PFSK-1 (cell line): ENCODE data around the gene GALNTL6.

Experiments
- POLR2AphosphoS5 ChIP-seq: IDR thresholded peaks from 2 replicates; pipeline ENCODE4 v1.6.1; 2012; ENCODE audit warnings: low read depth, mild to moderate bottlenecking, control low read depth, low read length, moderate library complexity
- SIN3A ChIP-seq: IDR thresholded peaks from 2 replicates; pipeline ENCODE4 v1.6.1; 2012; ENCODE audit warnings: mild to moderate bottlenecking, low read length, moderate library complexity, borderline replicate concordance; ENCODE audit not compliant: insufficient read depth
- TF ChIP-seq, protein P1 (sequence below), 2 experiments: IDR thresholded peaks; 2 replicates each; pipeline versions ENCODE4 v1.6.1 to v1.8.0; 2011 to 2012; ENCODE audit warnings: low read depth in 2 of 2, low read length in 2 of 2, control low read depth in 1 of 2, inconsistent platforms in 1 of 2, mild to moderate bottlenecking in 1 of 2, moderate library complexity in 1 of 2; ENCODE audit not compliant: insufficient read depth in 1 of 2

- TF ChIP-seq POLR2AphosphoS5 = no peak
- TF ChIP-seq, protein P1, sequence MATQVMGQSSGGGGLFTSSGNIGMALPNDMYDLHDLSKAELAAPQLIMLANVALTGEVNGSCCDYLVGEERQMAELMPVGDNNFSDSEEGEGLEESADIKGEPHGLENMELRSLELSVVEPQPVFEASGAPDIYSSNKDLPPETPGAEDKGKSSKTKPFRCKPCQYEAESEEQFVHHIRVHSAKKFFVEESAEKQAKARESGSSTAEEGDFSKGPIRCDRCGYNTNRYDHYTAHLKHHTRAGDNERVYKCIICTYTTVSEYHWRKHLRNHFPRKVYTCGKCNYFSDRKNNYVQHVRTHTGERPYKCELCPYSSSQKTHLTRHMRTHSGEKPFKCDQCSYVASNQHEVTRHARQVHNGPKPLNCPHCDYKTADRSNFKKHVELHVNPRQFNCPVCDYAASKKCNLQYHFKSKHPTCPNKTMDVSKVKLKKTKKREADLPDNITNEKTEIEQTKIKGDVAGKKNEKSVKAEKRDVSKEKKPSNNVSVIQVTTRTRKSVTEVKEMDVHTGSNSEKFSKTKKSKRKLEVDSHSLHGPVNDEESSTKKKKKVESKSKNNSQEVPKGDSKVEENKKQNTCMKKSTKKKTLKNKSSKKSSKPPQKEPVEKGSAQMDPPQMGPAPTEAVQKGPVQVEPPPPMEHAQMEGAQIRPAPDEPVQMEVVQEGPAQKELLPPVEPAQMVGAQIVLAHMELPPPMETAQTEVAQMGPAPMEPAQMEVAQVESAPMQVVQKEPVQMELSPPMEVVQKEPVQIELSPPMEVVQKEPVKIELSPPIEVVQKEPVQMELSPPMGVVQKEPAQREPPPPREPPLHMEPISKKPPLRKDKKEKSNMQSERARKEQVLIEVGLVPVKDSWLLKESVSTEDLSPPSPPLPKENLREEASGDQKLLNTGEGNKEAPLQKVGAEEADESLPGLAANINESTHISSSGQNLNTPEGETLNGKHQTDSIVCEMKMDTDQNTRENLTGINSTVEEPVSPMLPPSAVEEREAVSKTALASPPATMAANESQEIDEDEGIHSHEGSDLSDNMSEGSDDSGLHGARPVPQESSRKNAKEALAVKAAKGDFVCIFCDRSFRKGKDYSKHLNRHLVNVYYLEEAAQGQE (IDR thresholded peaks at IDR 0.05; ENCODE audit: insufficient read depth in 1 of 2, low read depth in 2 of 2, low read length in 2 of 2) = no peak
- no peak for TF ChIP-seq SIN3A
These were observed 350.0 kb downstream of the GALNTL6 start for GRCh38 chr4:172163215-172163614.
